ENCODE results near the gene AMPD3. TPM values are rescaled to one million over a fixed set of nuclear protein-coding genes. Genes with fewer than 3 reads are reported as not detected.

AMPD3 gene
- total and polyA plus RNA-seq, 12 donors: 0.59 to 8.7 (median 2.4) TPM

DNA sequence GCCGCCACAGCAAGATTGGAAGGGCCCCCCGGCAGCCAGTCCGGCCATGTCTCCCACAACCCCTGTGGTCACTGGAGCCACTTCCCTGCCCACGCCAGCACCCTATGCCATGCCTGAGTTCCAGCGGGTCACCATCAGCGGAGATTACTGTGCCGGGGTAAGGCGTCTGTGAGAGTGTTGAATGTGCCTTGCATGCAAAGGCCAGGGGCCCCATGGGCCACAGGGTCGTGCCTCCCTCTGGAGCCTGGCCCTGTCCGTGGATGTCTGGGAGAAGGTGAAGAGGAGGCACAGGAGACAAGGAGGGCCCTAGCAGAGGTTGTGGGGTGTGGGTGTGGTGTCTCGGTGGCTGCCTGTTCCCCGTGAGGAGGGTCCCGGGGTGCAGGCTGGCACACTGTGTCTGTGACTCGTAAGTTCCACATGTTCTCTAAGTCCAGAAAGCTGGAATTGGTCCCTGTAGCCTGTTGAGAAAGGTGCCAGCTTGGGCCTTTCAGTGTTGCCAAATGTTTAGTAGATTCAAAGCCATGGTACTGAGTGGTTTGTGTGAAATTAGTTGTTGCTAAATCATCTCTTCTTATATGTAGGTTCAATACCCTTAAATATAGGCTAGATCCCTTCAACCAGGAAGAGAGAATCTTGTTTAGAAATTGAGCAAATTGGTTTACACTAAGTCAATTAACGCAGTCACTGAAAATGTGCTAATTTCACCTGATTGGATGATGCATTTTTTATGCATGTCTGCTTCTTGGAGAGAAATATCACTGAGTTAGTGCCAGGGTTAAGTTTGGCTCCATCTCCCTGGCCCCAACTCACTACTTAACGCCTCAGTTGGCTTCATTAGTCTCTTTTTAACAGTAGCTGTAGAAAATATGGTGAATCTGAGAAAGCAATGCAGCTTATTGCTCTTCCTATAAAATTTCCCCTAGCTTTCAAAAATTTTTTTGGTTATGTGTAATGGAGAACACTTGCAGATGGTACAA, 23.8 kb downstream of the AMPD3 start:
- intact Hi-C loops (cut with DNase I): loop anchor here in 1 of 10 donors (10.0 kb wide), 1 partner anchor 56 kb away; no protein-coding TSS in a partner anchor
- DNase-seq (no peak), ATAC-seq (peak in 1 of 8 donors; percentile 19)
- no peak overlapping the region for H3K4me3 ChIP-seq
- H3K36me3 ChIP-seq: peaks cover 0 to 63% (median 0%) of the 10 kb centered on the region in 9 donors
- TF ChIP-seq, protein P1, sequence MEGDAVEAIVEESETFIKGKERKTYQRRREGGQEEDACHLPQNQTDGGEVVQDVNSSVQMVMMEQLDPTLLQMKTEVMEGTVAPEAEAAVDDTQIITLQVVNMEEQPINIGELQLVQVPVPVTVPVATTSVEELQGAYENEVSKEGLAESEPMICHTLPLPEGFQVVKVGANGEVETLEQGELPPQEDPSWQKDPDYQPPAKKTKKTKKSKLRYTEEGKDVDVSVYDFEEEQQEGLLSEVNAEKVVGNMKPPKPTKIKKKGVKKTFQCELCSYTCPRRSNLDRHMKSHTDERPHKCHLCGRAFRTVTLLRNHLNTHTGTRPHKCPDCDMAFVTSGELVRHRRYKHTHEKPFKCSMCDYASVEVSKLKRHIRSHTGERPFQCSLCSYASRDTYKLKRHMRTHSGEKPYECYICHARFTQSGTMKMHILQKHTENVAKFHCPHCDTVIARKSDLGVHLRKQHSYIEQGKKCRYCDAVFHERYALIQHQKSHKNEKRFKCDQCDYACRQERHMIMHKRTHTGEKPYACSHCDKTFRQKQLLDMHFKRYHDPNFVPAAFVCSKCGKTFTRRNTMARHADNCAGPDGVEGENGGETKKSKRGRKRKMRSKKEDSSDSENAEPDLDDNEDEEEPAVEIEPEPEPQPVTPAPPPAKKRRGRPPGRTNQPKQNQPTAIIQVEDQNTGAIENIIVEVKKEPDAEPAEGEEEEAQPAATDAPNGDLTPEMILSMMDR (IDR thresholded peaks at IDR 0.05): no peak
- no peaks in the 10 kb centered on the region for H3K9me3 ChIP-seq
- no peak overlapping the region for H3K27ac ChIP-seq
- H3K4me1 ChIP-seq: peaks cover 0 to 6% (median 0%) of the 10 kb centered on the region in 9 donors
- H3K27me3 ChIP-seq: no peaks in the 10 kb centered on the region
- WGBS, 2 donors: 87 to 91% methylated on average over 16 of the region's 16 CpGs

DNA sequence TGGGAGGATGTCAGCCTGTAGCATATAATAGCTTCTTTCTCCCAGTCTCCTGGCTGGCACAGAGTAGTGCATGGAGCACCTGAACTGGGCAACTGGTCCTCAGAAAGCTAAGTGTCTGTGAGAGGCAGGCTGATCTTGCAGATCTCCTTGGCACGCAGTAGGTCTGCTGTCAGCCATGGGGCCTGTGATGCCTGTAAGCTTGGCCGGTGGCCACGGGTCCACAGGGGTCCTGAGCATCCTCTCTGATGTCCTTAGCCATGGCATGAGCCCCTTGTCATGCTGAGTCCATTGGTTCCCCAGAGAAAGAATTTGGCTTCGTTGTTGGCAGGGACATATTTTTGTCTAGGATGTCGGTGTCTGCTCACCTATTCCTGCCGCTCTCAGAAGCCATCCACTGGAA, 25.0 kb downstream of the AMPD3 start:
- Histone ChIP-seq H3K4me1 (peaks cover 0 to 6% (median 0%) of the 10 kb centered on the region in 9 donors), H3K9me3 (no peaks in the 10 kb centered on the region), H3K36me3 (peaks cover 0 to 68% (median 0%) of the 10 kb centered on the region in 9 donors), H3K27ac (no peak overlapping the region), H3K4me3 (no peak overlapping the region), H3K27me3 (no peaks in the 10 kb centered on the region)
- TF ChIP-seq, protein P1 (IDR thresholded peaks at IDR 0.05): no peak
- WGBS, 2 donors: 85 to 87% methylated on average over 6 of the region's 6 CpGs
- no peak for ATAC-seq
- no peak for DNase-seq
- intact Hi-C loops (cut with DNase I): no loop called here

DNA sequence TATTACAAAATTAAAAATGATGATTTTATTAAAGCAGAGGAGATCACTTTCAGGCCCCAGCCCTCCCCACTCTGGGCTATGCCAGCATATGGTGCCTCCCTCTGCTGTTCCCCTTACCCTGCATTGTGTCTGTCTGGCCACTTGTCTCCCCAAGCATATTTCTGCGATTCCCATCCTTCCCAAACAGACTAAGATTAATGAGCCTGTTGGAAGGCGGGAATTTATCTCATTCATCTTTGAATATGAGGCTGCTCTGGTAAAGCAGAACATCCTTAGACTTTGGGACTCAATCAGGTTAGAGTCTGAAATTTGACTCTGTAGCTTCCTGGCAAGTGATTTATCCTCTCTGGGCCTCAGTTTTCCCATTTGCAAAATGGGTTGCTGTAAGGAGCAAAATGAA, 25.7 kb downstream of the AMPD3 start:
- Histone ChIP-seq H3K9me3 (no peaks in the 10 kb centered on the region), H3K27ac (no peak overlapping the region), H3K4me3 (no peak overlapping the region), H3K36me3 (peaks cover 0 to 69% (median 0%) of the 10 kb centered on the region in 9 donors), H3K4me1 (peaks cover 0 to 6% (median 0%) of the 10 kb centered on the region in 9 donors), H3K27me3 (no peaks in the 10 kb centered on the region)
- no peak for DNase-seq
- intact Hi-C loops (cut with DNase I): no loop called here
- ATAC-seq: no peak
- TF ChIP-seq, protein P1 (IDR thresholded peaks at IDR 0.05): no peak
- 94% methylated on average over 2 of the region's 2 CpGs for WGBS, 2 donors

DNA sequence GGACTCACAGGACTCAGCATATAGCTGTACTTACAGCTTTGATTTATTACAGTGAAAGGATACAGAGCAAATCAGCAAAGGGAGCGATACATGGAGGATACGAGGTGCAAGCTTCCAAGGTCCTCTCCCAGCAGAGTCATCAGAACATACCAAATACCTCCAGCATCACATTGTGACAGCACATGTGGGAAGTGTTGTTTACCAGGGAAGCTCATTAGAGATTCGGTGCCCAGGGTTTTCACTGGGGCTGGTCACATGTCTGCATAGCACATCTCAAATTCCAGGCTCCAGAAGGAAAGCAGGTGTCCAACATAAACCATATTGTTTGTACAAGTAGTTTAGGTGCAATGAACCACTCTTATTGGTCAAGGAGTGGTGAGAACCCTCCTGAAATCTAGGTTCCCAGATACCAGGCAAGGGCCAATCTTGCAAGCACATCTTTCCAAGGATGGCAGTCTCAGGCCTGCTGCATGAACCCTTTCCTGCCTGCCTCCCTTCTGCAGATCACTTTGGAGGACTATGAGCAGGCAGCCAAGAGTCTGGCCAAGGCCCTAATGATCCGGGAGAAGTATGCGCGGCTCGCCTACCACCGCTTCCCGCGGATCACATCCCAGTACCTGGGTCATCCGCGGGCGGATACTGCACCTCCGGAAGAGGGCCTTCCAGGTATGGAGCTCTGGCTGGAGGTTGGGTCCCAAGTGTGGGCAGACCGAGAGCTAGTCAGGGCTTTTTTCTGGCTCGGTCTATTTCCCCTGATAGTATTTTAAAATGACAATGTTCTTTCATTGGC, 26.7 kb downstream of the AMPD3 start:
- peaks cover 0 to 2% (median 0%) of the 10 kb centered on the region in 9 donors for H3K4me1 ChIP-seq
- no peak overlapping the region for H3K4me3 ChIP-seq
- no peaks in the 10 kb centered on the region for H3K27me3 ChIP-seq
- peaks cover 0 to 74% (median 0%) of the 10 kb centered on the region in 9 donors for H3K36me3 ChIP-seq
- intact Hi-C loops (cut with DNase I): no loop called here
- H3K9me3 ChIP-seq: no peaks in the 10 kb centered on the region
- no peak overlapping the region for H3K27ac ChIP-seq
- TF ChIP-seq, protein P1 (IDR thresholded peaks at IDR 0.05): no peak
- ATAC-seq (no peak), DNase-seq (no peak)
- 90 to 93% methylated on average over 16 of the region's 16 CpGs for WGBS, 2 donors
